ENCODE data around the gene LMF1. TPM values are rescaled to one million over a fixed set of nuclear protein-coding genes. Genes with fewer than 3 reads are reported as not detected.

LMF1 gene
- total RNA-seq, 3 donors from 2014 or later = 14.1 to 26.4 (median 21.4) TPM

DNA sequence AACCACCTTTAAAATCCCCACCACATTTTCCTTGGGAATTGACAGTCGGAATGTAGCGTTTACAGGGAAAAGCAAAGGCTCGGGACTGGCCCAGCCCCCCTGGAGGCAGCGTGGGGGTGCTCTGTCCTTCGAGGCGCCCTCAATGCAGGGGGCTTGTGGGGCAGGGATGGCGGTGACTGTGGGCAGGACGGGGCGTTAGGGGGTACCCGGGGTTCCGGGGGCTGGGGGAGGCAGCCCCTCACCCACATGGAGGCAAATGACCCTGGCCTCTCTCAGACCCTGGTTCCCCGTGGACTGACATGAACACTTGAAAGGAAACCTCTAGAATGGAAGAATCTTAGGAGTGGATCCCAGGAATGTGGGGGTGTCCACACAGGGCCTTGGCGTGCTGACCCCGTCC, 91.9 kb downstream of the LMF1 start:
- intact Hi-C loops (cut with DNase I; ENCODE audit: low total_unique reads) = no loop called here
- Histone ChIP-seq H3K4me1 (no peaks in the 10 kb centered on the region), H3K27me3 (no peaks in the 10 kb centered on the region), H3K9me3 (peaks cover 6 to 10% of the 10 kb centered on the region in 2 donors), H3K4me3 (no peak overlapping the region), H3K27ac (no peak overlapping the region), H3K36me3 (peaks cover 3% of the 10 kb centered on the region)
- DNase-seq (ENCODE audit: low spot score in 2 of 2) = no peak
- TF ChIP-seq CTCF (IDR thresholded peaks at IDR 0.05) = no peak
- no peak for TF ChIP-seq POLR2A (IDR thresholded peaks at IDR 0.05)
- no peak for TF ChIP-seq POLR2AphosphoS5 (IDR thresholded peaks at IDR 0.05)

- DNase-seq (ENCODE audit: low spot score in 2 of 2) = no peak
- Histone ChIP-seq H3K9me3 (peaks cover 4 to 5% of the 10 kb centered on the region in 2 donors), H3K27me3 (no peaks in the 10 kb centered on the region), H3K4me3 (no peak overlapping the region), H3K36me3 (no peaks in the 10 kb centered on the region), H3K4me1 (no peaks in the 10 kb centered on the region), H3K27ac (no peak overlapping the region)
- no peak for TF ChIP-seq POLR2AphosphoS5 (IDR thresholded peaks at IDR 0.05)
- TF ChIP-seq CTCF (IDR thresholded peaks at IDR 0.05) = no peak
- no peak for TF ChIP-seq POLR2A (IDR thresholded peaks at IDR 0.05)
- intact Hi-C loops (cut with DNase I; ENCODE audit: low total_unique reads) = no loop called here
Measured at GRCh38 chr16:878072-878784, 92.6 kb downstream of the LMF1 start.

- H3K36me3 ChIP-seq = no peaks in the 10 kb centered on the region
- H3K27ac ChIP-seq = no peak overlapping the region
- TF ChIP-seq POLR2AphosphoS5 (IDR thresholded peaks at IDR 0.05) = no peak
- no peak for TF ChIP-seq CTCF (IDR thresholded peaks at IDR 0.05)
- no peak for TF ChIP-seq POLR2A (IDR thresholded peaks at IDR 0.05)
- H3K4me3 ChIP-seq = no peak overlapping the region
- intact Hi-C loops (cut with DNase I; ENCODE audit: low total_unique reads) = no loop called here
- H3K9me3 ChIP-seq = no peaks in the 10 kb centered on the region
- H3K4me1 ChIP-seq = no peaks in the 10 kb centered on the region
- no peaks in the 10 kb centered on the region for H3K27me3 ChIP-seq
- no peak for DNase-seq (ENCODE audit: low spot score in 2 of 2)
Measured at GRCh38 chr16:877242-878071, 93.3 kb downstream of the LMF1 start.

- TF ChIP-seq POLR2AphosphoS5 (IDR thresholded peaks at IDR 0.05) (no peak), CTCF (IDR thresholded peaks at IDR 0.05) (no peak)
- no peak overlapping the region for H3K4me3 ChIP-seq
- H3K4me1 ChIP-seq = no peaks in the 10 kb centered on the region
- H3K9me3 ChIP-seq = no peaks in the 10 kb centered on the region
- H3K27ac ChIP-seq = no peak overlapping the region
- no peaks in the 10 kb centered on the region for H3K27me3 ChIP-seq
- no peaks in the 10 kb centered on the region for H3K36me3 ChIP-seq
- DNase-seq (ENCODE audit: low spot score in 2 of 2) = no peak
- intact Hi-C loops (cut with DNase I; ENCODE audit: low total_unique reads) = no loop called here
Measured at GRCh38 chr16:876523-877241, 94.1 kb downstream of the LMF1 start.

DNA sequence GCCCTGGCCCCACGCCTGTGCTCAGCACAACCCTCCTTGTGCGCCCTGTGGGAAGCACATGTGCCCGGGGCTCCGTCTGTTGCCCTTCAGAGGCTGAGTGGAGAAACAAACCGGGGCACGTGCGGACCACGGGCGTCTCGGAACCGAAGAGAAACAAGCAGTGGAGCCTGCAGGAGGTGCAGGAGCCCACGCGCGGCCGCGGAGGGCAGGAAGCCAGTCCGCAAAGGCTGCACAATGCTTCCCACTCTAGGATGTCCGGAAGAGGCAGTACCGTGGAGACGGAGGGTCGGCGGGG, 94.8 kb downstream of the LMF1 start:
- no peak for DNase-seq (ENCODE audit: low spot score in 2 of 2)
- Histone ChIP-seq H3K9me3 (no peaks in the 10 kb centered on the region), H3K27me3 (no peaks in the 10 kb centered on the region), H3K36me3 (no peaks in the 10 kb centered on the region), H3K4me1 (no peaks in the 10 kb centered on the region), H3K4me3 (no peak overlapping the region), H3K27ac (no peak overlapping the region)
- intact Hi-C loops (cut with DNase I; ENCODE audit: low total_unique reads) = no loop called here
- no peak for TF ChIP-seq CTCF (IDR thresholded peaks at IDR 0.05)
